Thyroid gland (tissue), 4 donors: ENCODE data around the gene SLC6A9. TPM values are rescaled to one million over a fixed set of nuclear protein-coding genes. Genes with fewer than 3 reads are reported as not detected.

Experiments
- DNase-seq, 2 donors: peaks; one replicate each; pipeline ENCODE4 v3.0.0-alpha.2; 2019
- H3K27ac ChIP-seq, 3 donors: fragments of 200-600 bp; sonication (generic); 1 replicate in 2 of 3; 2 replicates in 1 of 3; pipeline ENCODE4 v1.5.1; 2016 to 2019; ENCODE audit warnings: mild to moderate bottlenecking in 1 of 3, moderate library complexity in 1 of 3
- H3K27me3 ChIP-seq: fragments of 200-600 bp; sonication (generic); one replicate; pipeline ENCODE4 v1.5.1; 2019
- H3K36me3 ChIP-seq, 2 donors: fragments of 200-600 bp; sonication (generic); one replicate each; pipeline ENCODE4 v1.5.1; 2016 to 2019
- H3K4me1 ChIP-seq, 2 donors: fragments of 200-600 bp; sonication (generic); one replicate each; pipeline ENCODE4 v1.5.1; 2017 to 2019
- H3K4me3 ChIP-seq, 3 donors: fragments of 200-600 bp; sonication (generic); replicated peaks in 1 of 3; 1 replicate in 2 of 3; 2 replicates in 1 of 3; pipeline ENCODE4 v1.5.1; 2016; ENCODE audit warnings: mild to moderate bottlenecking in 1 of 3
- H3K9me3 ChIP-seq: fragments of 200-600 bp; sonication (generic); one replicate; pipeline ENCODE4 v1.5.1; 2017
- POLR2A ChIP-seq, 2 donors: fragments of 450-650 bp; IDR thresholded peaks; one replicate each; pipeline ENCODE4 v1.6.1; 2017; ENCODE audit warnings: antibody characterized with exemption in 2 of 2, mild to moderate bottlenecking in 2 of 2, moderate library complexity in 1 of 2
- WGBS, 2 donors: methylation state at CpG; one replicate each; pipeline ENCODE4 v1.1.5; 2017; 5-methylcytosine and 5-hydroxymethylcytosine counted together
- intact Hi-C: fragments of 100-400 bp; cut with DNase I; formaldehyde crosslinking; loops from one replicate; pipeline ENCODE4 v1.15.1; 2023
- total RNA-seq, 4 donors: library from RNA; depleted of rRNA; stranded (reverse); fragments of >200 nt; gene quantifications; one replicate each; pipeline ENCODE4 v1.2.3, GENCODE V29; 2016
- TF ChIP-seq, protein P1 (sequence below), 6 experiments: fragments of 200-600 bp in 3 of 6; fragments of 450-650 bp in 3 of 6; sonication (generic) in 3 of 6; IDR thresholded peaks; one replicate each; pipeline ENCODE4 v1.5.1; 2016 to 2019; ENCODE audit warnings: antibody characterized with exemption in 6 of 6, mild to moderate bottlenecking in 2 of 6, inconsistent platforms in 1 of 6, moderate library complexity in 1 of 6

SLC6A9 gene
- total RNA-seq, 4 donors from 2014 or later, result 7.2 to 11.3 (median 7.6) TPM

- WGBS, 2 donors, result 89 to 93% methylated on average over 5 to 6 of the region's 11 CpGs
- Histone ChIP-seq H3K9me3 (no peaks in the 10 kb centered on the region), H3K4me3 (no peak overlapping the region), H3K27me3 (no peaks in the 10 kb centered on the region), H3K4me1 (peaks cover 0 to under 1% of the 10 kb centered on the region in 2 donors), H3K27ac (no peak overlapping the region), H3K36me3 (no peaks in the 10 kb centered on the region)
- TF ChIP-seq, protein P1, sequence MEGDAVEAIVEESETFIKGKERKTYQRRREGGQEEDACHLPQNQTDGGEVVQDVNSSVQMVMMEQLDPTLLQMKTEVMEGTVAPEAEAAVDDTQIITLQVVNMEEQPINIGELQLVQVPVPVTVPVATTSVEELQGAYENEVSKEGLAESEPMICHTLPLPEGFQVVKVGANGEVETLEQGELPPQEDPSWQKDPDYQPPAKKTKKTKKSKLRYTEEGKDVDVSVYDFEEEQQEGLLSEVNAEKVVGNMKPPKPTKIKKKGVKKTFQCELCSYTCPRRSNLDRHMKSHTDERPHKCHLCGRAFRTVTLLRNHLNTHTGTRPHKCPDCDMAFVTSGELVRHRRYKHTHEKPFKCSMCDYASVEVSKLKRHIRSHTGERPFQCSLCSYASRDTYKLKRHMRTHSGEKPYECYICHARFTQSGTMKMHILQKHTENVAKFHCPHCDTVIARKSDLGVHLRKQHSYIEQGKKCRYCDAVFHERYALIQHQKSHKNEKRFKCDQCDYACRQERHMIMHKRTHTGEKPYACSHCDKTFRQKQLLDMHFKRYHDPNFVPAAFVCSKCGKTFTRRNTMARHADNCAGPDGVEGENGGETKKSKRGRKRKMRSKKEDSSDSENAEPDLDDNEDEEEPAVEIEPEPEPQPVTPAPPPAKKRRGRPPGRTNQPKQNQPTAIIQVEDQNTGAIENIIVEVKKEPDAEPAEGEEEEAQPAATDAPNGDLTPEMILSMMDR (IDR thresholded peaks at IDR 0.05), result no peak
- no peak for TF ChIP-seq POLR2A (IDR thresholded peaks at IDR 0.05)
- no peak for DNase-seq
- intact Hi-C loops, result no loop called here
These were observed 20.3 kb downstream of the SLC6A9 start for GRCh38 chr1:44010935-44011471.

DNA sequence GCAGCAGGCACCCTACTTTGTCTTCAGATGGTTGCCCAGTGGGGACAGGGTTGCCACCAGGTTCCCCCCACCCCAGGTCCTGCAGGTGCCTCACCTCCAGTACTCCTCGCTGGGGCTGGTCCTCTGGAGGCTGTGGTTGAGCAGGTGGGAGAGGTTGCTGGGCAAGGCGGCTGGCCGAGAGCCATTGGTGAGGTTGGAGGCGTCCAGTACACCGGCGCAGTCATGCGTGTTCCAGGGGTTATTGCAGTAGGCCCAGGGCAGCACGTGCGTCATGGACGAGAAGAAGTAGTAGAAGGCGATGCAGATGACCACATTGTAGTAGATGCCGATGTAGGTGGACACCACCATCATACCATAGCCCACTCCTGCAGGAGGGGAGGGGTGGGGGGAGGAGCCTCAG is 23.0 kb downstream of the SLC6A9 start:
- no peak for TF ChIP-seq POLR2A (IDR thresholded peaks at IDR 0.05)
- TF ChIP-seq, protein P1 (IDR thresholded peaks at IDR 0.05), result no peak
- intact Hi-C loops, result loop anchor here (5.0 kb wide), 1 partner anchor 39 kb away; no protein-coding TSS in a partner anchor

DNA sequence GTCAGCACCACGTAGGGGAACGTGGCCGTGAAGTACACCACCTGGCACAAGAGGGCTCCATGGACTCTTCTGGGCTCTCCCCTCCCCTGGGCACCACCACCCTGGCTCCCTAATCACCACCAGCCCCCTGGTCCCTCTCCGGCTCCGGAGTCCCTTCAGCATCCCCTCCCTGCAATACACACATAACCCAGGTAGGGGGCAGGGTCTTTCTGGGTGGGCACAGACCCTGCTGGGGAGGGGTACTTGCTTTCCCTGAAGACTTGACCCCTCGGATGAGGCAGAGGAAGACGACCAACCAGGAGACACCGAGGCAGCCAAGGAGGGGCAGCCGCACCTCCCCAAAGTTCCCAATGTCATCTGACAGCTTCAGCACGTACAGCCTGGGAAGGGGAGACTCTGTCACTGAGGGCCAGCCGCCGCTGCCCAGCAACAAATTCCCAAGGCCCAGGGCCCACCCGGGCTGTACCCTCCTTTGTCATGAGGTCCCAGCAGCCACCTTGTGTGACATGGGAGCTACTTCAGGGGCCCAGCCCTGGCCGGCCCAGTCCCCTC is 28.6 kb downstream of the SLC6A9 start:
- Histone ChIP-seq H3K36me3 (no peaks in the 10 kb centered on the region), H3K4me3 (no peak overlapping the region), H3K27ac (no peak overlapping the region), H3K27me3 (no peaks in the 10 kb centered on the region), H3K4me1 (peaks cover 0 to 4% of the 10 kb centered on the region in 2 donors), H3K9me3 (no peaks in the 10 kb centered on the region)
- DNase-seq, result no peak
- intact Hi-C loops, result no loop called here
- WGBS, 2 donors, result 81 to 87% methylated on average over 9 of the region's 14 CpGs
- TF ChIP-seq POLR2A (IDR thresholded peaks at IDR 0.05), result no peak
- TF ChIP-seq, protein P1 (IDR thresholded peaks at IDR 0.05), result no peak

More for the DNA sequence above, 23.0 kb downstream of the SLC6A9 start:
- DNase-seq, result no peak
- Histone ChIP-seq H3K9me3 (no peaks in the 10 kb centered on the region), H3K27me3 (no peaks in the 10 kb centered on the region), H3K4me3 (no peak overlapping the region), H3K27ac (no peak overlapping the region), H3K36me3 (no peaks in the 10 kb centered on the region), H3K4me1 (peaks cover 0 to 4% of the 10 kb centered on the region in 2 donors)
- 91 to 97% methylated on average over 12 of the region's 12 CpGs for WGBS, 2 donors

DNA sequence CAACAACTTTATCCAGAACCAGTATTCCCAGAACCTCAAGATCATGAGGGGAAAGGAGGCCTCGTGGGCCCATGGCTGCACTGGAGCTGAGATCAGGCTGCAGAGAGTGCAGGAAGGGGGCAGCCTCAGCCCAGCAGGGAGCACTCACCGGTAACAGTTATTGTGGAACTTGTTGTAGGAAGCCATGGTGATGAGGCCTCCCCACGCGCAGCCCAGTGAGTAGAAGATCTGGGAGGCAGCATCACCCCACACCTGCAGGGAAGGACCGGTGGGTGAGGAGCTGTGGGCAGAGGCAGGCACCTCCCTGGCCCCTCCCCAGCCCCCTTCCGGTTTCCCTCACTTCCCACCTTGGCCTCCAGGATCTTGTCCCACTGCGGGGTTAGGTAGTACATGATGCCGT is 29.1 kb downstream of the SLC6A9 start:
- TF ChIP-seq, protein P1 (IDR thresholded peaks at IDR 0.05), result no peak
- no peak for TF ChIP-seq POLR2A (IDR thresholded peaks at IDR 0.05)
- Histone ChIP-seq H3K4me1 (peaks cover 0 to 4% of the 10 kb centered on the region in 2 donors), H3K27me3 (no peaks in the 10 kb centered on the region), H3K9me3 (no peaks in the 10 kb centered on the region), H3K36me3 (no peaks in the 10 kb centered on the region), H3K27ac (no peak overlapping the region), H3K4me3 (no peak overlapping the region)
- no peak for DNase-seq
- intact Hi-C loops, result no loop called here
- 82 to 85% methylated on average over 5 to 7 of the region's 8 CpGs for WGBS, 2 donors

- no peaks in the 10 kb centered on the region for H3K9me3 ChIP-seq
- intact Hi-C loops, result no loop called here
- no peaks in the 10 kb centered on the region for H3K4me1 ChIP-seq
- DNase-seq, result no peak
- no peaks in the 10 kb centered on the region for H3K36me3 ChIP-seq
- TF ChIP-seq, protein P1 (IDR thresholded peaks at IDR 0.05), result no peak
- TF ChIP-seq POLR2A (IDR thresholded peaks at IDR 0.05), result no peak
- no peak overlapping the region for H3K27ac ChIP-seq
- H3K27me3 ChIP-seq, result no peaks in the 10 kb centered on the region
- whole genome bisulfite sequencing, 2 donors, result 83 to 85% methylated on average over 7 to 8 of the region's 8 CpGs
- no peak overlapping the region for H3K4me3 ChIP-seq
These were observed 31.1 kb downstream of the SLC6A9 start for GRCh38 chr1:44000122-44000665.
